ENCODE results near the gene PMAIP1. TPM values are rescaled to one million over a fixed set of nuclear protein-coding genes. Genes with fewer than 3 reads are reported as not detected.

The PMAIP1 gene
- total and polyA plus RNA-seq, 9 of the 15 experiments (the other 6 are each of a cell fraction or from before 2014, with no cell fraction given): 8.0 to 22.9 (median 14.9) TPM

DNA sequence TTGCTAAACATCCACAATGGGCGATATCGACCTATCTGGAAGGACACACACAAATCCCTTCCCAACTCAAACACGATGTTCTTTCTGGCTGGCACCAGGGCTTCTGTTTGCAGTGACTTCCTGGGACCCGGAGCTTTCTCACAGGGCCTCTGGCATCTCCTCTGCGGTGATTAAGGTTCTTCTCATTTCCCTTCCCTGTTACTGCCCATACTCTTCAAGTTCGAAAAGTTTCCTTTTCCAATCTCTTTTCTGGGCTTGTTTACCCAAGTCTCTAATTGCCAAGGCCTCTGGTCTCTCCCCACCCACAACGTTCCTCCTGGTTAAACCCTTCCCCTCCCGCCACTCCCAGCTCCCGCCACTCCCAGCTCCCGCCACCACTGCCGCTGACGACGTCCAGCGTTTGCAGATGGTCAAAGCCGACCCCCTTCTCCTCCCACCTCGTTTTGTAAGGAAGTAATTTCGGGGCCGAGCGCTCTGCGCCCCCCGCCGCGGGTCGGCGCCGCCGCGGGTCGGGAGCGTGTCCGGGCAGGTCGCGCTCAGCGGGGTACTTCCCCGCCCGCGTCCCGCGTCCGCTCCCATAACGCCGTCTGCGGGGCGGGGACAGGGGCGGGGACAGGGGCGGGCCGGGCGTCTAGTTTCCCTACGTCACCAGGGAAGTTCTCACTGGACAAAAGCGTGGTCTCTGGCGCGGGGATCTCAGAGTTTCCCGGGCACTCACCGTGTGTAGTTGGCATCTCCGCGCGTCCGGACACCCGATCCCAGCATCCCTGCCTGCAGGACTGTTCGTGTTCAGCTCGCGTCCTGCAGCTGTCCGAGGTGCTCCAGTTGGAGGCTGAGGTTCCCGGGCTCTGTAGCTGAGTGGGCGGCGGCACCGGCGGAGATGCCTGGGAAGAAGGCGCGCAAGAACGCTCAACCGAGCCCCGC, at the start of gene PMAIP1 (continued):
- TF ChIP-seq NFE2L1 (tag; IDR thresholded peaks at IDR 0.05; ENCODE audit: borderline replicate concordance, low read depth) (no peak), KLF13 (tag; IDR thresholded peaks at IDR 0.05; ENCODE audit: borderline replicate concordance, low read depth) (no peak), MYNN (IDR thresholded peaks at IDR 0.05) (no peak), MYNN (CRISPR knock-in tag; IDR thresholded peaks at IDR 0.05) (no peak), NCOA6 (IDR thresholded peaks at IDR 0.05) (peak; percentile 68), FOXA1 (IDR thresholded peaks at IDR 0.05; ENCODE audit: borderline replicate concordance) (no peak), ZEB2 (IDR thresholded peaks at IDR 0.05) (no peak), TSC22D4 (tag; IDR thresholded peaks at IDR 0.05) (no peak), ZNF134 (CRISPR knock-in tag; conservative IDR thresholded peaks at IDR 0.05) (no peak), EHMT2 (IDR thresholded peaks at IDR 0.05) (no peak)
- TF ChIP-seq, protein P1, sequence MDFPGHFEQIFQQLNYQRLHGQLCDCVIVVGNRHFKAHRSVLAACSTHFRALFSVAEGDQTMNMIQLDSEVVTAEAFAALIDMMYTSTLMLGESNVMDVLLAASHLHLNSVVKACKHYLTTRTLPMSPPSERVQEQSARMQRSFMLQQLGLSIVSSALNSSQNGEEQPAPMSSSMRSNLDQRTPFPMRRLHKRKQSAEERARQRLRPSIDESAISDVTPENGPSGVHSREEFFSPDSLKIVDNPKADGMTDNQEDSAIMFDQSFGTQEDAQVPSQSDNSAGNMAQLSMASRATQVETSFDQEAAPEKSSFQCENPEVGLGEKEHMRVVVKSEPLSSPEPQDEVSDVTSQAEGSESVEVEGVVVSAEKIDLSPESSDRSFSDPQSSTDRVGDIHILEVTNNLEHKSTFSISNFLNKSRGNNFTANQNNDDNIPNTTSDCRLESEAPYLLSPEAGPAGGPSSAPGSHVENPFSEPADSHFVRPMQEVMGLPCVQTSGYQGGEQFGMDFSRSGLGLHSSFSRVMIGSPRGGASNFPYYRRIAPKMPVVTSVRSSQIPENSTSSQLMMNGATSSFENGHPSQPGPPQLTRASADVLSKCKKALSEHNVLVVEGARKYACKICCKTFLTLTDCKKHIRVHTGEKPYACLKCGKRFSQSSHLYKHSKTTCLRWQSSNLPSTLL (IDR thresholded peaks at IDR 0.05): no peak
- TF ChIP-seq, protein P2, sequence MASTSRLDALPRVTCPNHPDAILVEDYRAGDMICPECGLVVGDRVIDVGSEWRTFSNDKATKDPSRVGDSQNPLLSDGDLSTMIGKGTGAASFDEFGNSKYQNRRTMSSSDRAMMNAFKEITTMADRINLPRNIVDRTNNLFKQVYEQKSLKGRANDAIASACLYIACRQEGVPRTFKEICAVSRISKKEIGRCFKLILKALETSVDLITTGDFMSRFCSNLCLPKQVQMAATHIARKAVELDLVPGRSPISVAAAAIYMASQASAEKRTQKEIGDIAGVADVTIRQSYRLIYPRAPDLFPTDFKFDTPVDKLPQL (IDR thresholded peaks at IDR 0.05; ENCODE audit: extremely low read depth, insufficient read length): no peak
- TF ChIP-seq, protein P3, sequence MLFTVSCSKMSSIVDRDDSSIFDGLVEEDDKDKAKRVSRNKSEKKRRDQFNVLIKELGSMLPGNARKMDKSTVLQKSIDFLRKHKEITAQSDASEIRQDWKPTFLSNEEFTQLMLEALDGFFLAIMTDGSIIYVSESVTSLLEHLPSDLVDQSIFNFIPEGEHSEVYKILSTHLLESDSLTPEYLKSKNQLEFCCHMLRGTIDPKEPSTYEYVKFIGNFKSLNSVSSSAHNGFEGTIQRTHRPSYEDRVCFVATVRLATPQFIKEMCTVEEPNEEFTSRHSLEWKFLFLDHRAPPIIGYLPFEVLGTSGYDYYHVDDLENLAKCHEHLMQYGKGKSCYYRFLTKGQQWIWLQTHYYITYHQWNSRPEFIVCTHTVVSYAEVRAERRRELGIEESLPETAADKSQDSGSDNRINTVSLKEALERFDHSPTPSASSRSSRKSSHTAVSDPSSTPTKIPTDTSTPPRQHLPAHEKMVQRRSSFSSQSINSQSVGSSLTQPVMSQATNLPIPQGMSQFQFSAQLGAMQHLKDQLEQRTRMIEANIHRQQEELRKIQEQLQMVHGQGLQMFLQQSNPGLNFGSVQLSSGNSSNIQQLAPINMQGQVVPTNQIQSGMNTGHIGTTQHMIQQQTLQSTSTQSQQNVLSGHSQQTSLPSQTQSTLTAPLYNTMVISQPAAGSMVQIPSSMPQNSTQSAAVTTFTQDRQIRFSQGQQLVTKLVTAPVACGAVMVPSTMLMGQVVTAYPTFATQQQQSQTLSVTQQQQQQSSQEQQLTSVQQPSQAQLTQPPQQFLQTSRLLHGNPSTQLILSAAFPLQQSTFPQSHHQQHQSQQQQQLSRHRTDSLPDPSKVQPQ (CRISPR knock-in tag; IDR thresholded peaks at IDR 0.05; ENCODE audit: borderline replicate concordance): no peak
- TF ChIP-seq, protein P4, sequence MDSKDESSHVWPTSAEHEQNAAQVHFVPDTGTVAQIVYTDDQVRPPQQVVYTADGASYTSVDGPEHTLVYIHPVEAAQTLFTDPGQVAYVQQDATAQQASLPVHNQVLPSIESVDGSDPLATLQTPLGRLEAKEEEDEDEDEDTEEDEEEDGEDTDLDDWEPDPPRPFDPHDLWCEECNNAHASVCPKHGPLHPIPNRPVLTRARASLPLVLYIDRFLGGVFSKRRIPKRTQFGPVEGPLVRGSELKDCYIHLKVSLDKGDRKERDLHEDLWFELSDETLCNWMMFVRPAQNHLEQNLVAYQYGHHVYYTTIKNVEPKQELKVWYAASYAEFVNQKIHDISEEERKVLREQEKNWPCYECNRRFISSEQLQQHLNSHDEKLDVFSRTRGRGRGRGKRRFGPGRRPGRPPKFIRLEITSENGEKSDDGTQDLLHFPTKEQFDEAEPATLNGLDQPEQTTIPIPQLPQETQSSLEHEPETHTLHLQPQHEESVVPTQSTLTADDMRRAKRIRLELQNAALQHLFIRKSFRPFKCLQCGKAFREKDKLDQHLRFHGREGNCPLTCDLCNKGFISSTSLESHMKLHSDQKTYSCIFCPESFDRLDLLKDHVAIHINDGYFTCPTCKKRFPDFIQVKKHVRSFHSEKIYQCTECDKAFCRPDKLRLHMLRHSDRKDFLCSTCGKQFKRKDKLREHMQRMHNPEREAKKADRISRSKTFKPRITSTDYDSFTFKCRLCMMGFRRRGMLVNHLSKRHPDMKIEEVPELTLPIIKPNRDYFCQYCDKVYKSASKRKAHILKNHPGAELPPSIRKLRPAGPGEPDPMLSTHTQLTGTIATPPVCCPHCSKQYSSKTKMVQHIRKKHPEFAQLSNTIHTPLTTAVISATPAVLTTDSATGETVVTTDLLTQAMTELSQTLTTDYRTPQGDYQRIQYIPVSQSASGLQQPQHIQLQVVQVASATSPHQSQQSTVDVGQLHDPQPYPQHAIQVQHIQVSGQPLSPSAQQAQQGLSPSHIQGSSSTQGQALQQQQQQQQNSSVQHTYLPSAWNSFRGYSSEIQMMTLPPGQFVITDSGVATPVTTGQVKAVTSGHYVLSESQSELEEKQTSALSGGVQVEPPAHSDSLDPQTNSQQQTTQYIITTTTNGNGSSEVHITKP (IDR thresholded peaks at IDR 0.05; ENCODE audit: partially characterized antibody): peak; percentile 13
